Measurements from ENCODE around the gene MTAP.

The MTAP gene

GRCh38 chr9:21965401-21965951, 163.0 kb downstream of the MTAP start:
- no peak for TF ChIP-seq CTCF (IDR thresholded peaks at IDR 0.05)

GRCh38 chr9:21966140-21966851, 163.9 kb downstream of the MTAP start:
- no peak for TF ChIP-seq CTCF (IDR thresholded peaks at IDR 0.05)

GRCh38 chr9:21967169-21967568, 164.7 kb downstream of the MTAP start:
- no peak for TF ChIP-seq CTCF (IDR thresholded peaks at IDR 0.05)

GRCh38 chr9:21967702-21968101, 165.3 kb downstream of the MTAP start:
- no peak for TF ChIP-seq CTCF (IDR thresholded peaks at IDR 0.05)

GRCh38 chr9:21968331-21969010, 166.0 kb downstream of the MTAP start:
- TF ChIP-seq CTCF (IDR thresholded peaks at IDR 0.05): no peak

- TF ChIP-seq CTCF (IDR thresholded peaks at IDR 0.05): no peak
Measured at GRCh38 chr9:21969011-21969940, 166.8 kb downstream of the MTAP start.

Data from LNCAP (cell line).